GM12872 (cell line): Measurements from ENCODE around the gene SDCCAG8.

ENCODE experiments used
- CTCF ChIP-seq: IDR thresholded peaks from 3 replicates; pipeline ENCODE4 v1.5.1; 2011; ENCODE audit warnings: low read depth, mild to moderate bottlenecking, low read length, moderate library complexity; ENCODE audit not compliant: insufficient read depth

The SDCCAG8 gene

DNA sequence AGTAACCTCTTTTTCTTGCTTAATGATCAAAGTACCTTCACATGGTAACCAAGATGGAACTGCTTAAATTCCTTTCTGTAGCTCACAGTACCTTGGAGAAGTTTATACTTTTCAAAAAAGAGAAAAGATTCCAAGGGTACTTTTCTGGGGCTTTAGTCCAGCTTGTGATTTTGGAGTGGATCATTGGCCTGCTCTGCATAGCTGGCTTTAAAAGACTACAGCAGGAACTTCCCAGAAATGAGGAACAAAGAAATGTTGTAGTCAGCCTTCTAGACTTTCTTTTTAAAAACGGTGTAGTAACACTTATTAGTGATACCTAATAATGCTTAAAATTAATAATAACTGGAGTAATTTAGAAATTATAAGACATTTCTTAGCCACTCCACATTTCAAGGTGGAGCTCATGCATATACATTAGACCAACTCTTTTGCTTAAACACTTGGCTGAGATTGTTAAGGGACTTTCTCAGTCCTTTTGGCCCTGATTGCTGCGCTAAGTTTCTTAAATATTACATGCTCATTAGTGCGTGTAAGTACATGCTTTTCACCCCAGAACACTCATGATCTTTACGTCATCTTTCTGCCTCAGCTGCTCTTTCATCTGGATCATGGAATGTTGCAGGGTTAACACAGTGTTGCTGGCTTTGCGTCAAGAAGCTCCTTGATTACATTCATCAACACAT lies 57.3 kb downstream of the SDCCAG8 start:
- TF ChIP-seq CTCF = no peak

- TF ChIP-seq CTCF = no peak
Observed at GRCh38 chr1:243313635-243314536, 58.0 kb downstream of the SDCCAG8 start.

DNA sequence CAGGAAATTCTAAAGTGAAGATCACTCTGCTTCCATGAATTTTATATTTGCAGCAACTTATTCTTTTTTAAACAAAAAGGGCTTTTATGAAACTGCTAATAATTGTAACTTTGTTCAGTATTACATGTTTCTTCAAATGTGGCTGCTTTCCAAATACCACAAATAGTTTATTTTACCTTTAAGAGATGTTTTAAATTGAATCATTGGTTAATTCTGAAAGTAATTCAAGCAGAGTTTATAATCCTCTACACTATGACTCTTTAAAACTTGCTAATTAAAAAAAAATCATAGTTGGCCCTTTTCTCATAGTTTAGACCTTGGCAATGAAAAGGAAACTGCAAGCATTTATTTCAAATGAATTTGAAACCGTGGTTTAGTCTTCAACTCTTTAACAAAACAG lies 59.6 kb downstream of the SDCCAG8 start:
- TF ChIP-seq CTCF = no peak

- no peak for TF ChIP-seq CTCF
Observed at GRCh38 chr1:243315893-243316292, 60.1 kb downstream of the SDCCAG8 start.

DNA sequence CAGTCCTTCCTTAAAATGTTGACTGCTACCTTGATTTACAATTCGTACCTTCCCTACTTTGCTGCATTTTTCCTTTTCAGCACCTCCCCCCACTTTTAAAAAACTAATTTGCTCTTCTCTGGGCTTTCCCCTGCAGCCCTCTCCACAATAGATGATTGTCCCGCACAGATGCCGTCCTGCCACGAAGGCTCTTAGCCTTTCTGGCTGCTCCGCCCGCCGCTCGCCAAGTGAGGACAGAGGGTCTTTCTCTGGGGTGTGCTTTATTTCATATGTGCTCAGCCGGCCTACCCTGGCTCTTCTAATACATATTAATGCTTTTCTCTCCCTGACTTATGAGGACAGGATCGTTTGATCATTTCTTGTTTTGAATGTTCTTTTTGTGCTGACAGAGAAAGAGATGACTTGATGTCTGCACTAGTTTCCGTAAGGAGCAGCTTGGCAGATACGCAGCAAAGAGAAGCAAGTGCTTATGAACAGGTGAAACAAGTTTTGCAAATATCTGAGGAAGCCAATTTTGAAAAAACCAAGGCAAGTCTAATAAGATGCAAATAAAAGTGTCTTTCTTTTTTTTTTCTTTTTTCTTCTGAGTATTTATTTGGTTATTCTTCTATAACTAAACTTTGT lies 60.6 kb downstream of the SDCCAG8 start:
- no peak for TF ChIP-seq CTCF

DNA sequence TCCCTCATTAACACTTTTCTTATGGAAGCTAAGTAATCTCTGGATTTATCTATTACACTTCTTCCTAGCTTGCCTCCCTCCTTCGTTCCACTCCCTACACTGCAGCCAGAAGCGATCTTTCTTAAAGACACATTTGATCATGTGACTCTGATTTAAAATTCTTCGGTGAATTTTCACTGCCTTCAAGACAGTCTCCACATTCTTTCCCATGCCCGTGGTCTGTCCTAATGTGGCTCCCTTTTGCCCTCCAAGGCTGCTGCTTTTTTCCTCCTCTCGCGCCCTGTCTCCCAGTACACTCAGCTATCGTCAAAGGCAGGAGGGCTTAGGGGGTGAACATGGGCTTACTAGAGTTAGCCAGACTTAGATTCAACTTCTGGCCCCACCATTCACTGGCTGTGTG lies 64.4 kb downstream of the SDCCAG8 start:
- no peak for TF ChIP-seq CTCF

DNA sequence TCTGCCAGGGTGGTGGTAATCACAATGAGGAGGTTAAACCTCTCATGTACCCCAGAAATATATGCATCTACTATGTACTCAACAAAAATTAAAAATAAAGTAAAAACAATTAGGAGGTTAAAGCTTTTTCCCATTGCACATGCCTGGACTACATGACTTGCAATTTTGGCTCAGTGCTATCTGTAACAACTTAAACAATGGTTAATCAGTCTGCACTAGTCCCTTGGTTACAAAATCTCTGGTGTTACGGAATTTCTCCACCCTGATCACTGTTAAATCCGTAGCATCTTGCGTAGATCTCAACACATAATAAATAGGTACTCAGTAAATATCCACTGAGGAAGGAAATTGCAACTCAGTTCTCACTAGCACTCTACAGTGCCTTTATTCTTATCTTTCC lies 66.5 kb downstream of the SDCCAG8 start:
- TF ChIP-seq CTCF = no peak
